ENCODE results near the gene MIS18A.

Gene MIS18A

DNA sequence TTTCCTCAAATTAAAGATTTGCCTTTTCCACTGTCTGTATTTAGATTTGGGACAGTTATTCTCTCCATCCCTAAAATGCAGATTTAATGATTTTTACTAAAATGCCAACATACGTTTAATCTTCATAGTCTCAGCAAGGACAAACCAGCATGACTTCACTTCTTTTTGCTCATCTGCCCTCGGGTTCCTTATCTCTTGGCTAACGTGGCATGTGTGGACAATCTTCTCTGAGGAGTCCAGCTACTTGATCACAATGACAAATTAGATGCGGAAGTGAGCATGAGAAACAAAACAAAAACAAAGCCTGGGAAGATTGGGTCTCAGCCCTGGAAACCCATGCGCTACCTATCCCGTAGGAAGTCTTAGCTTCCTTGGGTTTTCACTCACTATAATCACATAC, 20.8 kb upstream of the MIS18A start:
- H3K4me3 ChIP-seq (ENCODE audit: low read depth, low read length), result no peak overlapping the region
- TF ChIP-seq, protein P1, sequence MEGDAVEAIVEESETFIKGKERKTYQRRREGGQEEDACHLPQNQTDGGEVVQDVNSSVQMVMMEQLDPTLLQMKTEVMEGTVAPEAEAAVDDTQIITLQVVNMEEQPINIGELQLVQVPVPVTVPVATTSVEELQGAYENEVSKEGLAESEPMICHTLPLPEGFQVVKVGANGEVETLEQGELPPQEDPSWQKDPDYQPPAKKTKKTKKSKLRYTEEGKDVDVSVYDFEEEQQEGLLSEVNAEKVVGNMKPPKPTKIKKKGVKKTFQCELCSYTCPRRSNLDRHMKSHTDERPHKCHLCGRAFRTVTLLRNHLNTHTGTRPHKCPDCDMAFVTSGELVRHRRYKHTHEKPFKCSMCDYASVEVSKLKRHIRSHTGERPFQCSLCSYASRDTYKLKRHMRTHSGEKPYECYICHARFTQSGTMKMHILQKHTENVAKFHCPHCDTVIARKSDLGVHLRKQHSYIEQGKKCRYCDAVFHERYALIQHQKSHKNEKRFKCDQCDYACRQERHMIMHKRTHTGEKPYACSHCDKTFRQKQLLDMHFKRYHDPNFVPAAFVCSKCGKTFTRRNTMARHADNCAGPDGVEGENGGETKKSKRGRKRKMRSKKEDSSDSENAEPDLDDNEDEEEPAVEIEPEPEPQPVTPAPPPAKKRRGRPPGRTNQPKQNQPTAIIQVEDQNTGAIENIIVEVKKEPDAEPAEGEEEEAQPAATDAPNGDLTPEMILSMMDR (IDR thresholded peaks at IDR 0.05; ENCODE audit: low read depth, low read length, missing control alignments), result no peak
- DNase-seq (ENCODE audit: low read depth), result no peak

DNA sequence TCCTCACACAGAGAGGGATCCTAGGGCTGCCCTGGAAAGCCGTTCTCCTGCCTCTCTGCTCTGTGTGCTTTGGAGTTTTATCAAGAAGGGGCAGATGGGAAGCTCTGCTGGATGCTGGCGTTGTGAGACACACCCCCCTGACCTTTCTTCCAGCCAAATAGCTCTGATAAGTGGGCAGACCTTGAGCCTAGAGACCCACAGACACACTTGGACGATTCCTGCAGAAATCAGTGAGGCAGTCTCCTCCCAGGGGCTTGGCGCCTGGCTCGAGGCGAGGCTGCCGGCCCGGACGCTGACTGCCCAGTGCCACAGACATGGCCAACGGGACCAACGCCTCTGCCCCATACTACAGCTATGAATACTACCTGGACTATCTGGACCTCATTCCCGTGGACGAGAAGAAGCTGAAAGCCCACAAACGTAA, 19.8 kb upstream of the MIS18A start, which contains the start of gene MRAP:
Gene MRAP, plus strand, starts transcription at position 198 of the 424 bp plus-strand sequence. Its CDS starts 117 bp downstream, at position 315.
- TF ChIP-seq, protein P1 (IDR thresholded peaks at IDR 0.05; ENCODE audit: low read depth, low read length, missing control alignments), result no peak
- no peak for DNase-seq (ENCODE audit: low read depth)
- H3K4me3 ChIP-seq (ENCODE audit: low read depth, low read length), result no peak within 1 kb of the TSS

DNA sequence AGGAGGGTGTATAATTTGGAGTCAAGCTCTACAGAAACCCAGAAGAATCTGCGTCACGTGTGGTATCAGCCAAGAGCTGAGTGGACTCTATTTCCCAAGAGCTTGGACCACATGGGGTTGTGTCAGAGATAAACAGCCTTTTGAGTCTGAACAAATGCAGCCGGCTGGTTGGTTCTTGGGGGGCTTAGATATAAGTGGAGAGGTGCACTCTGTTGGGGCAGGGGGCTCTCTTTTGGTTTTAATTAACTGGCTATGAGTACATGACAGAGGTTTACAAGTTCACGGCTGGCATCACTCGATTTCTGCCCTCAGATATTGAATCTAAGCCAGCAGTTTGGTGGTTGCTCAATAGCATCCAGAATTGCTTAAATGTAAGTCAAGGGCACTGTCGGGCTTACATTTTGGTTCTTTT, 19.3 kb upstream of the MIS18A start:
- no peak overlapping the region for H3K4me3 ChIP-seq (ENCODE audit: low read depth, low read length)
- TF ChIP-seq, protein P1 (IDR thresholded peaks at IDR 0.05; ENCODE audit: low read depth, low read length, missing control alignments), result no peak
- no peak for DNase-seq (ENCODE audit: low read depth)

DNA sequence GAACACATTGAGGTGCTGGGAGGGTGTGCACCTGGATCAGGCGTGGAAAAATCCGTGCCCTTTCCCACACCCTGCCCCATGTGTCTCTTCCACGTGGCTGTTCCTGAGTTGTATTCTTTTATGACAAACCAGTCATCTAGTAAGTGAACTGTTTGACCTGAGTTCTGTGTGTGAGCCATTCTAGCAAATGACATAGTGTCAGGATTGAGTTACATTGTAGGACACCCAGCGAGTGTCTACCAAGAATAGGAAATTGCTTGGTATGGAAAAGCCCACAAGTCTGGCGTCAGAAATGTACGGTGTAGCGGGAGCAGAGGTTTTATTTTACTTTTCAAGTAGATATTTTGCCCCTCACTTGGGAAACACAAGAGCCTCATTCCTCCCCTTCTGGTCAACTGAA, 18.6 kb upstream of the MIS18A start:
- TF ChIP-seq, protein P1 (IDR thresholded peaks at IDR 0.05; ENCODE audit: low read depth, low read length, missing control alignments), result no peak
- no peak overlapping the region for H3K4me3 ChIP-seq (ENCODE audit: low read depth, low read length)
- no peak for DNase-seq (ENCODE audit: low read depth)

DNA sequence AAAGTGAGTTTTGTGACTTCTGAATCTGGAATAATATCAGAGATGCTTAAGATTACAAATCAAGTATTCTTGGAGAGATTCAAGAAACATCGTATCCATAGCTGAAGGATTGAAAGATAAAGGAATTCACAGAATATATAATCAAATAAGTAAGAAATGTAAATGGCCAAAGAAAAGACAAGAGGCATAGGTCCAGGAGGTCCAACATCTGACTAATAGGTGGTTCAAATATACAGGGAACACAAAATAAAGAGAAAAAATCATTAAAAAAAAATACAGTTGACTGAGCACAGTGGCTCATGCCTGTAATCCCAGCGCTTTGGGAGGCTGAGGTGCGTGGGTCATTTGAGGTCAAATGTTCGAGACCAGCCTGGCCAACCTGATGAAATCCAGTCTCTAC, 6.6 kb upstream of the MIS18A start:
- DNase-seq (ENCODE audit: low read depth), result no peak
- H3K4me3 ChIP-seq (ENCODE audit: low read depth, low read length), result no peak overlapping the region
- TF ChIP-seq, protein P1 (IDR thresholded peaks at IDR 0.05; ENCODE audit: low read depth, low read length, missing control alignments), result no peak

DNA sequence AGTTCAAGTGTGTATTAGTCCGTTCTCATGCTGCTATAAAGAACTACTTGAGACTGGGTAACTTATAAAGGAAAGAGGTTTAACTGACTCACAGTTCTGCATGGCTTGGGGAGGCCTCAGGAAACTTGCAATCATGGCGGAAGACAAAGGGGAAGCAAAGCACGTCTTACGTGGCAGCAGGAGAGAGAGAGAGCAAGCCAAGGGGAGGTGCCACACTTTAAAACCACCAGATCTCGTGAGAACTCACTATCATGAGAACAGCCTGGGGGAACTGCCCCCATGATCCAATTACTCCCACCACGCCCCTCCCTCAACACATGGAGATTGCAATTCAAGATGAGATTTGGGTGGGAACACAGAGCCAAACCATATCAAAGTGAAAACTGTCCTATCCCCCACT, 4.1 kb upstream of the MIS18A start:
- DNase-seq (ENCODE audit: low read depth), result no peak
- no peak overlapping the region for H3K4me3 ChIP-seq (ENCODE audit: low read depth, low read length)
- TF ChIP-seq, protein P1 (IDR thresholded peaks at IDR 0.05; ENCODE audit: low read depth, low read length, missing control alignments), result no peak

DNA sequence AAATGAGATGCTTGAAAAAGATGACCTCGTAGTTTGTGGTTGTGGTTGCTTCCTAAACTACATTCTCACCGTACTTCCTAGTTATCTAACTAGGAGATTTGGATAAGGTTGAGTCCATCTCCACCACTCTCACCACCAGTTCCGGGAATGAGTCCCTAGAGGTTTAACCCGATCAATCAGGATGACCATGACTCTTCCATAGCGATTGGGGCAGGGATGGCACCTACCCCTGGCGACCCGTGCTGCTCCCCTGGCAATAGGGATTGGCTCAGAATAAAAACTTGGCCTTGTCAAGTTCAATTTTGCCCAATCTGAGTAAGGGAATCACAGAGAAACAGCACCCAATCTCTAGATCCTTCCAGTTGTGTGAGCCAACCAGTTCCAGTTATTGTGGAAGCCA, 2.7 kb upstream of the MIS18A start:
- H3K4me3 ChIP-seq (ENCODE audit: low read depth, low read length), result no peak overlapping the region
- no peak for DNase-seq (ENCODE audit: low read depth)
- TF ChIP-seq, protein P1 (IDR thresholded peaks at IDR 0.05; ENCODE audit: low read depth, low read length, missing control alignments), result no peak

Data from GM12864 (cell line).